Esophagus muscularis mucosa (tissue), 4 donors: ENCODE measurements around the gene C12orf57.

ENCODE experiments used
- CTCF ChIP-seq, 3 experiments: fragments of 200-600 bp in 2 of 3; fragments of 450-650 bp in 1 of 3; sonication (generic) in 2 of 3; IDR thresholded peaks; one replicate each; pipeline ENCODE4 v1.5.1; 2017 to 2019; ENCODE audit warnings: antibody characterized with exemption in 3 of 3, mild to moderate bottlenecking in 2 of 3, moderate library complexity in 1 of 3
- EP300 ChIP-seq: sonication (generic); formaldehyde crosslinking; IDR thresholded peaks from one replicate; pipeline ENCODE4 v1.6.1; 2017; ENCODE audit warnings: antibody characterized with exemption
- POLR2A ChIP-seq: fragments of 450-650 bp; IDR thresholded peaks from one replicate; pipeline ENCODE4 v1.6.1; 2017; ENCODE audit warnings: antibody characterized with exemption, moderate library complexity, mild to moderate bottlenecking, low read depth

- TF ChIP-seq EP300: no peak
- no peak for TF ChIP-seq CTCF (IDR thresholded peaks at IDR 0.05)
- TF ChIP-seq POLR2A: no peak
Measured at GRCh38 chr12:6939191-6939540, 4.7 kb upstream of the C12orf57 start.
